ENCODE data around the gene FGFBP1. TPM values are rescaled to one million over a fixed set of nuclear protein-coding genes. Genes with fewer than 3 reads are reported as not detected.

Gene FGFBP1
- polyA plus RNA-seq, 1 donor, result not detected

- no peak for DNase-seq
Observed at GRCh38 chr4:15912236-15912635, 26.3 kb downstream of the FGFBP1 start.

GRCh38 chr4:15910155-15910940 is 28.2 kb downstream of the FGFBP1 start:
- DNase-seq, result no peak

GRCh38 chr4:15907430-15907829 is 31.1 kb downstream of the FGFBP1 start:
- no peak for DNase-seq

- DNase-seq, result no peak
Observed at GRCh38 chr4:15906020-15906443, 32.5 kb downstream of the FGFBP1 start.

- DNase-seq, result no peak
Observed at GRCh38 chr4:15902746-15903145, 35.8 kb downstream of the FGFBP1 start.

- no peak for DNase-seq
Observed at GRCh38 chr4:15901998-15902397, 36.5 kb downstream of the FGFBP1 start.

- DNase-seq, result no peak
Observed at GRCh38 chr4:15901007-15901406, 37.5 kb downstream of the FGFBP1 start.

- no peak for DNase-seq
Observed at GRCh38 chr4:15899511-15899910, 39.0 kb downstream of the FGFBP1 start.

- DNase-seq, result no peak
Observed at GRCh38 chr4:15898902-15899301, 39.6 kb downstream of the FGFBP1 start.

- DNase-seq, result no peak
Observed at GRCh38 chr4:15897577-15897976, 41.0 kb downstream of the FGFBP1 start.

- DNase-seq, result no peak
Observed at GRCh38 chr4:15894921-15895916, 43.3 kb downstream of the FGFBP1 start.

- no peak for DNase-seq
Observed at GRCh38 chr4:15894393-15894792, 44.1 kb downstream of the FGFBP1 start.

GRCh38 chr4:15893962-15894361 is 44.6 kb downstream of the FGFBP1 start:
- no peak for DNase-seq

GRCh38 chr4:15891312-15891711 is 47.2 kb downstream of the FGFBP1 start:
- DNase-seq, result no peak

GRCh38 chr4:15890246-15890829 is 48.2 kb downstream of the FGFBP1 start:
- no peak for DNase-seq

GRCh38 chr4:15888515-15888914 is 50.0 kb downstream of the FGFBP1 start:
- no peak for DNase-seq

Other genes with a start within 250 kb of the FGFBP1 start
- 15.1 TPM for gene BST1, start 235.7 kb downstream of the FGFBP1 start, polyA plus RNA-seq (ENCODE audit: insufficient read length)
- gene CD38, start 160.4 kb downstream of the FGFBP1 start, polyA plus RNA-seq (ENCODE audit: insufficient read length), result 1.2 TPM
- 0.25 TPM for gene FGFBP2, start 24.4 kb upstream of the FGFBP1 start, polyA plus RNA-seq (ENCODE audit: insufficient read length)
- 44.6 TPM for gene PROM1, start 145.3 kb upstream of the FGFBP1 start, polyA plus RNA-seq (ENCODE audit: insufficient read length)

Data from left kidney (tissue), 2 donors.